Measurements from ENCODE around the gene TOM1L2. TPM values are rescaled to one million over a fixed set of nuclear protein-coding genes. Genes with fewer than 3 reads are reported as not detected.
A peak's percentile ranks its signal among the peaks of the same experiment; 100 is the strongest.

The TOM1L2 gene
- total and polyA plus RNA-seq, 8 donors = 13.3 to 154 (median 41.1) TPM

GRCh38 chr17:17890773-17891759 is 81.1 kb downstream of the TOM1L2 start:
- peaks cover 8 to 88% (median 77%) of the 10 kb centered on the region in 4 donors for H3K36me3 ChIP-seq
- TF ChIP-seq POLR2AphosphoS5 (IDR thresholded peaks at IDR 0.05) (peak in 1 of 3 donors; percentile 31), CTCF (IDR thresholded peaks at IDR 0.05) (peak in 5 of 7 experiments; percentile 37 to 60 (median 56)), POLR2A (IDR thresholded peaks at IDR 0.05) (no peak)
- H3K27ac ChIP-seq = no peak overlapping the region
- no peaks in the 10 kb centered on the region for H3K27me3 ChIP-seq
- intact Hi-C loops (cut with DNase I; ENCODE audit: low total_unique reads) = no loop called here
- peak; percentile 57 to 86 for DNase-seq
- no peaks in the 10 kb centered on the region for H3K9me3 ChIP-seq
- 94 to 100% (median 95%) methylated on average over 5 of the region's 5 CpGs for whole genome bisulfite sequencing, 5 donors
- H3K4me1 ChIP-seq = peaks cover 0 to 8% (median 3%) of the 10 kb centered on the region in 4 donors
- H3K4me3 ChIP-seq = no peak overlapping the region

- no peaks in the 10 kb centered on the region for H3K9me3 ChIP-seq
- DNase-seq = no peak
- peaks cover 0 to 9% (median 3%) of the 10 kb centered on the region in 4 donors for H3K4me1 ChIP-seq
- TF ChIP-seq POLR2AphosphoS5 (IDR thresholded peaks at IDR 0.05) (no peak), EP300 (IDR thresholded peaks at IDR 0.05) (no peak), CTCF (IDR thresholded peaks at IDR 0.05) (no peak), POLR2A (IDR thresholded peaks at IDR 0.05) (no peak)
- no peak overlapping the region for H3K27ac ChIP-seq
- peaks cover 0 to 81% (median 67%) of the 10 kb centered on the region in 4 donors for H3K36me3 ChIP-seq
- 94 to 99% (median 98%) methylated on average over 2 of the region's 2 CpGs for WGBS, 5 donors
- intact Hi-C loops (cut with DNase I; ENCODE audit: low total_unique reads) = no loop called here
- no peak overlapping the region for H3K4me3 ChIP-seq
- H3K27me3 ChIP-seq = no peaks in the 10 kb centered on the region
These were observed 82.3 kb downstream of the TOM1L2 start for GRCh38 chr17:17889922-17890321.

GRCh38 chr17:17888821-17889220 is 83.4 kb downstream of the TOM1L2 start:
- 81 to 89% (median 86%) methylated on average over 7 of the region's 7 CpGs for WGBS, 5 donors
- peaks cover 0 to 9% (median 3%) of the 10 kb centered on the region in 4 donors for H3K4me1 ChIP-seq

More at GRCh38 chr17:17888821-17889220, 83.4 kb downstream of the TOM1L2 start:
- intact Hi-C loops (cut with DNase I; ENCODE audit: low total_unique reads) = no loop called here
- no peak for DNase-seq
- no peaks in the 10 kb centered on the region for H3K27me3 ChIP-seq
- no peaks in the 10 kb centered on the region for H3K9me3 ChIP-seq
- TF ChIP-seq POLR2AphosphoS5 (IDR thresholded peaks at IDR 0.05) (no peak), POLR2A (IDR thresholded peaks at IDR 0.05) (no peak), CTCF (IDR thresholded peaks at IDR 0.05) (no peak), EP300 (IDR thresholded peaks at IDR 0.05) (no peak)
- H3K27ac ChIP-seq = no peak overlapping the region
- no peak overlapping the region for H3K4me3 ChIP-seq
- peaks cover 10 to 83% (median 67%) of the 10 kb centered on the region in 4 donors for H3K36me3 ChIP-seq

Measured in stomach (tissue), 9 donors.